T-helper 1 cell treated with Interleukin-12 subunit alpha and Interleukin-12 subunit beta and Interleukin-4 antibody, amounts not matched to agents 30 μg/mL and 1 μg/mL, for 36 hours (primary cell): ENCODE results near the gene RGL3.
"Not testable (repeated sequence)": the region's sequence is repeated elsewhere in the genome, so short reads cannot be mapped to it uniquely, and the experiment has no call there.

ENCODE experiments used
- H3K27ac Mint-ChIP-seq: one replicate; pipeline ENCODE4 v1.8.0; 2021; ENCODE audit warnings: mild to moderate bottlenecking, mixed read lengths
- H3K27me3 Mint-ChIP-seq: one replicate; pipeline ENCODE4 v1.8.0; 2021; ENCODE audit warnings: low read depth, mixed read lengths
- H3K36me3 Mint-ChIP-seq: one replicate; pipeline ENCODE4 v1.8.0; 2021; ENCODE audit warnings: low read depth, mixed read lengths
- H3K4me1 Mint-ChIP-seq: one replicate; pipeline ENCODE4 v1.8.0; 2021; ENCODE audit warnings: low read depth, mixed read lengths
- H3K4me3 Mint-ChIP-seq: one replicate; pipeline ENCODE4 v1.8.0; 2021; ENCODE audit warnings: mild to moderate bottlenecking, moderate library complexity, mixed read lengths
- H3K9me3 Mint-ChIP-seq: one replicate; pipeline ENCODE4 v1.8.0; 2021; ENCODE audit warnings: mixed read lengths

The RGL3 gene

DNA sequence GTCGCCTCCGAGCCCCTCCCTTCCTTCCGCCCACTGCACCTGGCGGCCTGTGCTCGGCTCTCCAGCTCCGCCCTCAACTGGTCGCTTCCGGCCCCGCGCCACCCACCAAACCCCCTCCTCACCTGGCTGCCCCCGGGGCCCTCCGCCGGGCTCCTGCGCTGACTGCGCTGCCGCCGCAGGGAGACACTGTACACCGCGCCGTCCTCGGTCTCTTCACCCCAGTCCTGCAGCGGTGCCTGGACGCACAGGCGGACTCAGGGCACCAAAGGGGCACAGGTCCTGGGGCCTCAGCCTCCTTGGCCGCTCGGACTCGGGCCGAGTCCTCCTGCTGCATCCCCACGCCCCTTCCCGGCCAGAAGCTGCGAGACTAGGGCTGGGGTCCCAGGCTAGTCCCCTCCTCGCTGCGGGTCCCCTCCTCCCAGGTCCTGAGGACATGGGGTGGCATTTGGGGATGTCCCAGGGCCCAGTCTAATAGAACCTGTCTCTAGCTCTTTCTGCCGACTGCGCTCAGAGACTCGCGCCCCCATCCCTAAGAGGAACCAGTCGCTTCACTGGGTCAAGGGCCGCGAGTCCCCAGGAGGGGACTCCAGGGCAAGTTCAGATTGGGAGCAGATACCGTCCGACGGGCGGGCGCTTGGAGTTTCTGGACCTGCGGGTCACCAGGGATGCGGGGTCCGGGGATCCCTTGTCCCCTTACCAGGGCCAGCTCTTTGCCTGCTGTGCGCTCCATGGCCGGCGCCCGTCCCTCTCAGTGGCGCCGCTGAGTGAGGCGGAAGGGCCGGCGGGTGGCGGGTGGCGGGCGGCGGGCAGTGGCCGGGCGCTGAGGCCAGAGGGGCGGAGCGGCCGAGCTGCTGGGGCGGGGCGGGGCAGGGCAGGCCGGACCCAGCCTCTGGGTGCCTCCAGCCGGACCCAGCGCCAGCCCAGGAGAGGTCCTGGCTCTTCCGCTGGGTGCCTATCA is at the start of gene RGL3:
Gene RGL3, minus strand, starts transcription at position 766 of the 958 bp plus-strand sequence. Its CDS starts 36 bp downstream, at position 730.
- H3K27me3 Mint-ChIP-seq, result peaks cover 81% of the 10 kb centered on the region
- H3K4me3 Mint-ChIP-seq, result no peak within 1 kb of the TSS
- H3K27ac Mint-ChIP-seq, result no peak within 1 kb of the TSS
- H3K4me1 Mint-ChIP-seq, result peaks cover 24% of the 10 kb centered on the region
- H3K9me3 Mint-ChIP-seq, result no peaks in the 10 kb centered on the region
- H3K36me3 Mint-ChIP-seq, result no peaks in the 10 kb centered on the region

DNA sequence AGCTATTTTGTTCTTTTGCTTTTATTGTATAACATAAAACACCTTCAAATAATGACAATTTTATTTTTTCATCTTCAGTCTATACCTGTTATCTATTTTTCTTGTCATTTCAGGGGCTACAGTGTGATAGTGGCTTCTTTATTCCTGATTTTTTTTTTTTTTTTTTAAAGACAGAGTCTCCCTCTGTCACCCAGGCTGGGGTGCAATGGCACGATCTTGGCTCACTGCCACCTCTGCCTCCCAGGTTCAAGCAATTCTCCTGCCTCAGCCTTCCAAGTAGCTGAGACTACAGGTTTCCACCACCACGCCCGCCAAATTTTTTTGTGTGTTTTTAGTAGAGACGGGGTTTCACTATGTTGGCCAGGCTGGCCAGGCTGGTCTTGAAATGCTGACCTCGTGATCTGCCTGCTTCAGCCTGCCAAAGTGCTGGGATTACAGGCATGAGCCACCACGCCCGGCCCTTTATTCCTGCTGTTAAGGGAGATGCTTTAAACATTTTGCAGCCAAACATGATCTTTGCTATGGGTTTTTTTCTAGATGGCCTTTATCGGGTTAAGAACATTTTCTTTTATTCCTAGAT is 49.2 kb upstream of the RGL3 start:
- not testable (repeated sequence) for H3K4me1 Mint-ChIP-seq, H3K27me3 Mint-ChIP-seq, H3K9me3 Mint-ChIP-seq, H3K36me3 Mint-ChIP-seq, H3K27ac Mint-ChIP-seq, H3K4me3 Mint-ChIP-seq

DNA sequence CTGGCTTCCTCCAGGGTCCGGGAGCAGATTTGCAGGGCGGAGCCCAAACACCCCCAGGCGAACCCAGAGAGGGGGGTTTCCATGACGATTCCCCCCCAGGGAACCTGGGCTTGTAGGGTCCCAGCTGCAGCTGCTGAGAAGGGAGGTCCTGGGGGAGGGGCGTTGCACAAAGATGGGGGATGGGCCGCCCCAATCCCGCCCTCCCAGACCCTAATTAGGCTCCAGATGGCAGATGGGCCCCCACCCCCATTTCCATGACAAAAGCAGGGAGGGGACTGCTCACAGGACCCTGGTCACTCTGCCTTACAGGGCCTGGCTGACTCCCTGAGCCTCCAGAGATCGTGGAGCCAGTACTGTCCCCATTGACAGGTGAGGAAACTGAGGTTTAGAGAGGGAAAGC is 46.5 kb upstream of the RGL3 start:
- no peak overlapping the region for H3K4me3 Mint-ChIP-seq
- no peaks in the 10 kb centered on the region for H3K9me3 Mint-ChIP-seq
- no peaks in the 10 kb centered on the region for H3K27me3 Mint-ChIP-seq
- peaks cover 2% of the 10 kb centered on the region for H3K4me1 Mint-ChIP-seq
- H3K27ac Mint-ChIP-seq, result no peak overlapping the region
- H3K36me3 Mint-ChIP-seq, result no peaks in the 10 kb centered on the region

GRCh38 chr19:11464333-11465265 is 45.5 kb upstream of the RGL3 start:
- H3K9me3 Mint-ChIP-seq, result no peaks in the 10 kb centered on the region
- H3K36me3 Mint-ChIP-seq, result no peaks in the 10 kb centered on the region
- no peak overlapping the region for H3K4me3 Mint-ChIP-seq
- no peaks in the 10 kb centered on the region for H3K27me3 Mint-ChIP-seq
- peaks cover 2% of the 10 kb centered on the region for H3K4me1 Mint-ChIP-seq
- H3K27ac Mint-ChIP-seq, result no peak overlapping the region

- no peaks in the 10 kb centered on the region for H3K9me3 Mint-ChIP-seq
Measured at GRCh38 chr19:11463391-11463790, 44.3 kb upstream of the RGL3 start.

DNA sequence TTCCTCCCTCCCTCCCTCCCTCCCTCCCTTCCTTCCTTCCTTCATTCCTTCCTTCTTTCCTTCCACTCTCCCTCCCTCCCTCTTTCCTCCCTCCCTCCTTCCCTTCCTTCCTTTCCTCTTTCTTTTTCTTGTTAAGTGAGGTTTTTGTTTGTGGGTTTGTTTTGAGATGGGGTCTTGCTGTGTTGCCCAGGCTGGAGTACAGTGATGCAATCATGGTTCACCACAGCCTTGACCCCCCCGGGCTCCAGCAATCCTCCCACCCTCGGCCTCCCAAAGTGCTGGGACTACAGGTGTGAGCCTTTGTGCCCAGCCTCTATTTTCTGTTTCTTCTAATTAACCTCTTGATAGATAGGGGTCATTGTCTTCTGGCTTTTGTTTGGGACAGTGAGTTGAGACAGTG is 42.3 kb upstream of the RGL3 start:
- no peaks in the 10 kb centered on the region for H3K36me3 Mint-ChIP-seq

More at GRCh38 chr19:11463391-11463790, 44.3 kb upstream of the RGL3 start:
- H3K27ac Mint-ChIP-seq, result no peak overlapping the region
- no peaks in the 10 kb centered on the region for H3K36me3 Mint-ChIP-seq
- H3K4me3 Mint-ChIP-seq, result no peak overlapping the region
- H3K27me3 Mint-ChIP-seq, result no peaks in the 10 kb centered on the region
- peaks cover 2% of the 10 kb centered on the region for H3K4me1 Mint-ChIP-seq

GRCh38 chr19:11460207-11460606 is 41.1 kb upstream of the RGL3 start:
- H3K27ac Mint-ChIP-seq, result no peak overlapping the region
- no peaks in the 10 kb centered on the region for H3K36me3 Mint-ChIP-seq
- H3K4me1 Mint-ChIP-seq, result peaks cover 2% of the 10 kb centered on the region
- H3K4me3 Mint-ChIP-seq, result no peak overlapping the region
- H3K9me3 Mint-ChIP-seq, result no peaks in the 10 kb centered on the region
- no peaks in the 10 kb centered on the region for H3K27me3 Mint-ChIP-seq

More for the DNA sequence above, 42.3 kb upstream of the RGL3 start:
- H3K27ac Mint-ChIP-seq, result no peak overlapping the region
- H3K4me3 Mint-ChIP-seq, result no peak overlapping the region
- peaks cover 2% of the 10 kb centered on the region for H3K4me1 Mint-ChIP-seq
- no peaks in the 10 kb centered on the region for H3K9me3 Mint-ChIP-seq
- no peaks in the 10 kb centered on the region for H3K27me3 Mint-ChIP-seq

DNA sequence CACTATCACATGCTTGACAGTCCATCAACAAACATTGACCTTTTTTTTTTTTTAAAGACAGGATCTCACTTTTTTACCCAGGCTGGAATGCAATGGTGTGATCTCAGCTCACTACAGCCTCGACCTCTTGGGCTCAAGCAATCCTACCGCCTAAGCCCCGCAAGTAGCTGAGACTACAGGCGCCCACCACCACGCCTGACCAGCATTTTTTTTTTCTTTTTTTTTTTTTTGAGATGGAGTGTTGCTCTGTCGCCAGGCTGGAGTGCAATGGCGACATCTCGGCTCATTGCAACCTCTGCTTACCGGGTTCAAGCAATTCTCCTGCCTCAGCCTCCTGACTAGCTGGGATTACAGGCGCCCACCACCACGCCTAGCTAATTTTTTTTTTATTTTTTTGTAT is 39.8 kb upstream of the RGL3 start:
- not testable (repeated sequence) for H3K4me3 Mint-ChIP-seq, H3K4me1 Mint-ChIP-seq, H3K36me3 Mint-ChIP-seq, H3K9me3 Mint-ChIP-seq, H3K27me3 Mint-ChIP-seq, H3K27ac Mint-ChIP-seq

DNA sequence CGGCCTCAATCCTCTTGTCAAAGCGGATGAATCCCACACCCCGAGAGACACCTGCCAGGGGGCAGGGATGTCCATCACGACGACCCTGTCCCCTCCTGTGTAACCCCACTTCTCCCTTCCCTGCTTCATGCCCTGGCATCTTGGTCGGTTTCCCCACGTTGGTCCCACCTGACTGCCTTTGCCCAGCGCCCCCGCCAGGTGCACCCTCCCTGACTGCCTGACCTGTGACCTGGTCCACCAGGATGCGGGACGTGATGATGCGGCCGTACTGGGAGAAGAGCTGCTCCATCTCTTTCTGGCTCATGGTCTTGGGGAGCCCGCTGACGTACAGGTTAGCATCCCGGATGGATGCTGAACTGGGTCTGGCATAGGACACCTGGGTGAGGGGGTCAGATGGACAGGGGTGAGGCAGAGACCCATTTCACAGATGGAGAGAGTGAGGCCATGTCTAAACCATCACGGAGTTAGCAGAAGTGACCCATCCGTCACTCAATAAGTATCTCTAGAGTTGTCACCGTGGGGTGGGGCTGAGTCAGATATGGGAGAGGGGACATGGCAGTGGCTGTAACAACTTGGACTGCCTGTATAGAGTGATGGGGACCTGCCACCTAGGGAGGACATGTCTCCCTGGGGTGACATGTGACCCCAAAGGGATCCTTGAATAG is 39.3 kb upstream of the RGL3 start:
- H3K9me3 Mint-ChIP-seq, result no peaks in the 10 kb centered on the region
- no peaks in the 10 kb centered on the region for H3K27me3 Mint-ChIP-seq
- H3K36me3 Mint-ChIP-seq, result no peaks in the 10 kb centered on the region

GRCh38 chr19:11457831-11458230 is 38.7 kb upstream of the RGL3 start:
- Mint-ChIP-seq H3K9me3 (no peaks in the 10 kb centered on the region), H3K4me3 (no peak overlapping the region), H3K4me1 (no peaks in the 10 kb centered on the region), H3K27me3 (no peaks in the 10 kb centered on the region), H3K36me3 (no peaks in the 10 kb centered on the region), H3K27ac (no peak overlapping the region)

More for the DNA sequence above, 39.3 kb upstream of the RGL3 start:
- H3K27ac Mint-ChIP-seq, result no peak overlapping the region
- no peak overlapping the region for H3K4me3 Mint-ChIP-seq
- peaks cover 2% of the 10 kb centered on the region for H3K4me1 Mint-ChIP-seq

GRCh38 chr19:11457115-11457514 is 38.0 kb upstream of the RGL3 start:
- Mint-ChIP-seq H3K27ac (no peak overlapping the region), H3K9me3 (no peaks in the 10 kb centered on the region), H3K4me3 (no peak overlapping the region), H3K4me1 (no peaks in the 10 kb centered on the region), H3K36me3 (no peaks in the 10 kb centered on the region), H3K27me3 (no peaks in the 10 kb centered on the region)

DNA sequence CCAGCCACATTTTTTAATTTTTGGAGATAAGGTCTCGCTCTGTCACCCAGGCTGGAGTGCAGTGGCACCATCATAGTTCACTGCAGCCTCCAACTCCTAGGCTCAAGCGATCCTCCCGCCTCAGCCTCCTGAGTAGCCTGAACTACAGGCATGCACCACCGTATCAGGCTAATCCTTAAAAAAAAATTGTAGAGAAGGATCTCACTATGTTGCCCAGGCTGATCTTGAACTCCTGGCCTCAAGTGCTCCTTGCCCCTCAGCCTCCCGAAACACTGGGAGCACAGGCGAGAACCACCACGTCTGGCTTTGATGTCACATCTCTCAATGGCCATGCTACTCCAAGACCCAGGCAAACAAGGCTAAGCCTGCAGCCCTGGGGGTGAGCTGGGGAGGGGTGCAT is 37.5 kb upstream of the RGL3 start:
- H3K27me3 Mint-ChIP-seq, result no peaks in the 10 kb centered on the region
- no peaks in the 10 kb centered on the region for H3K9me3 Mint-ChIP-seq
- H3K27ac Mint-ChIP-seq, result no peak overlapping the region
- no peak overlapping the region for H3K4me3 Mint-ChIP-seq
- H3K36me3 Mint-ChIP-seq, result no peaks in the 10 kb centered on the region
- H3K4me1 Mint-ChIP-seq, result no peaks in the 10 kb centered on the region

GRCh38 chr19:11455233-11455554 is 36.1 kb upstream of the RGL3 start:
- not testable (repeated sequence) for H3K4me1 Mint-ChIP-seq, H3K4me3 Mint-ChIP-seq, H3K9me3 Mint-ChIP-seq, H3K36me3 Mint-ChIP-seq, H3K27me3 Mint-ChIP-seq, H3K27ac Mint-ChIP-seq
